Caco-2 (cell line): ENCODE measurements around the gene MSX1. TPM values are rescaled to one million over a fixed set of nuclear protein-coding genes. Genes with fewer than 3 reads are reported as not detected.

Experiments
- BruUV-seq: library from RNA; stranded (reverse); fragments of 400-500 nt; replicated peaks from 2 replicates; lab custom pipeline; 2021; lab: Mats Ljungman, UMichigan
- CTCF ChIA-PET: fragments of 300-600 bp; sonication (Branson Sonifier 250); formaldehyde crosslinking; loops from one replicate; lab custom pipeline; 2022; ENCODE audit warnings: antibody characterized with exemption; lab: Charles Lee
- POLR2A ChIA-PET: fragments of 300-600 bp; sonication (Branson Sonifier 250); formaldehyde crosslinking; loops from one replicate; lab custom pipeline; 2022; ENCODE audit warnings: antibody characterized with exemption; lab: Charles Lee
- DNase-seq, 2 experiments: peaks; one replicate each; pipeline versions ENCODE4 v3.0.0 to v3.0.0-alpha.2; 2020 to 2022
- H3K27me3 ChIP-seq: replicated peaks from 2 replicates; pipeline ENCODE4 v1.6.0; 2011; ENCODE audit warnings: low read length; ENCODE audit not compliant: control insufficient read depth, insufficient read depth
- H3K36me3 ChIP-seq: 2 replicates; pipeline ENCODE4 v1.5.1; 2011; ENCODE audit warnings: low read length; ENCODE audit not compliant: control insufficient read depth, insufficient read depth
- H3K4me1 ChIP-seq: fragments of 250-450 bp; sonication (Bioruptor Pico); 2 replicates; pipeline ENCODE4 v1.5.1; 2020; ENCODE audit warnings: mild to moderate bottlenecking
- H3K4me3 ChIP-seq: 2 replicates; pipeline ENCODE4 v1.5.1; 2011; ENCODE audit warnings: low read depth, mild to moderate bottlenecking, control low read depth, low read length
- H3K9me3 ChIP-seq: fragments of 250-450 bp; sonication (Bioruptor Pico); 2 replicates; pipeline ENCODE4 v1.5.1; 2020; ENCODE audit warnings: mild to moderate bottlenecking, moderate library complexity
- H3K27ac Mint-ChIP-seq: one replicate; pipeline ENCODE4 v1.8.0; 2022; ENCODE audit warnings: mixed read lengths; ENCODE audit not compliant: unreplicated experiment
- H3K27me3 Mint-ChIP-seq: one replicate; pipeline ENCODE4 v1.8.0; 2022; ENCODE audit warnings: mixed read lengths; ENCODE audit not compliant: insufficient read depth, unreplicated experiment
- H3K36me3 Mint-ChIP-seq: one replicate; pipeline ENCODE4 v1.8.0; 2022; ENCODE audit warnings: mild to moderate bottlenecking, mixed read lengths; ENCODE audit not compliant: insufficient read depth, unreplicated experiment
- H3K4me1 Mint-ChIP-seq: one replicate; pipeline ENCODE4 v1.8.0; 2022; ENCODE audit warnings: low read depth, mixed read lengths; ENCODE audit not compliant: unreplicated experiment
- H3K4me3 Mint-ChIP-seq: one replicate; pipeline ENCODE4 v1.8.0; 2022; ENCODE audit warnings: mild to moderate bottlenecking, moderate library complexity, mixed read lengths; ENCODE audit not compliant: unreplicated experiment
- H3K9me3 Mint-ChIP-seq: one replicate; pipeline ENCODE4 v1.8.0; 2022; ENCODE audit warnings: mixed read lengths; ENCODE audit not compliant: unreplicated experiment
- CTCF ChIP-seq, 2 experiments: fragments of 200-600 bp in 1 of 2; IDR thresholded peaks; 1 replicate in 1 of 2; 2 replicates in 1 of 2; pipeline versions ENCODE4 v1.5.1 to v1.8.0; 2011 to 2022; ENCODE audit warnings: antibody characterized with exemption in 1 of 2, control low read depth in 1 of 2, inconsistent platforms in 1 of 2, low read depth in 1 of 2, low read length in 1 of 2, mild to moderate bottlenecking in 1 of 2, moderate library complexity in 1 of 2; ENCODE audit not compliant: insufficient read depth in 1 of 2, severe bottlenecking in 1 of 2, unreplicated experiment in 1 of 2
- intact Hi-C: fragments of 100-400 bp; cut with micrococcal nuclease; formaldehyde crosslinking; loops from one replicate; pipeline ENCODE4 v1.10.0; 2022; ENCODE audit not compliant: unreplicated experiment
- total RNA-seq: library from RNA; stranded (reverse); gene quantifications from 2 replicates; pipeline ENCODE4 v1.2.3, GENCODE V29; 2022

Gene MSX1
- total RNA-seq, 1 experiment from 2014 or later: 35.1 TPM

- Mint-ChIP-seq H3K9me3 (no peaks in the 10 kb centered on the region), H3K27ac (no peak overlapping the region), H3K4me1 (peaks cover 7% of the 10 kb centered on the region), H3K36me3 (no peaks in the 10 kb centered on the region), H3K4me3 (no peak overlapping the region), H3K27me3 (peaks cover 4% of the 10 kb centered on the region)
- no peaks in the 10 kb centered on the region for H3K36me3 ChIP-seq
- no peak overlapping the region for H3K4me3 ChIP-seq
- no peaks in the 10 kb centered on the region for H3K27me3 ChIP-seq
- no peaks in the 10 kb centered on the region for H3K9me3 ChIP-seq
- H3K4me1 ChIP-seq: no peaks in the 10 kb centered on the region
- ChIA-PET CTCF (no interaction called here), POLR2A (no interaction called here)
- intact Hi-C loops: no loop called here
- no TSS peak for BruUV-seq
- no peak for DNase-seq
- TF ChIP-seq CTCF (IDR thresholded peaks at IDR 0.05; ENCODE audit: insufficient read depth in 1 of 2, low read depth in 1 of 2, low read length in 1 of 2, severe bottlenecking in 1 of 2, unreplicated experiment in 1 of 2): no peak
These were observed 13.7 kb downstream of the MSX1 start for GRCh38 chr4:4873203-4873602.

- Histone ChIP-seq H3K4me1 (no peaks in the 10 kb centered on the region), H3K36me3 (no peaks in the 10 kb centered on the region), H3K27me3 (no peaks in the 10 kb centered on the region), H3K9me3 (no peaks in the 10 kb centered on the region), H3K4me3 (no peak overlapping the region)
- Mint-ChIP-seq H3K27me3 (peaks cover 4% of the 10 kb centered on the region), H3K4me1 (peaks cover 7% of the 10 kb centered on the region), H3K4me3 (no peak overlapping the region), H3K36me3 (no peaks in the 10 kb centered on the region), H3K27ac (no peak overlapping the region), H3K9me3 (no peaks in the 10 kb centered on the region)
- no TSS peak for BruUV-seq
- POLR2A ChIA-PET: no interaction called here
- CTCF ChIA-PET: no interaction called here
- TF ChIP-seq CTCF (IDR thresholded peaks at IDR 0.05; ENCODE audit: insufficient read depth in 1 of 2, low read depth in 1 of 2, low read length in 1 of 2, severe bottlenecking in 1 of 2, unreplicated experiment in 1 of 2): no peak
- DNase-seq: no peak
- intact Hi-C loops: no loop called here
These were observed 14.8 kb downstream of the MSX1 start for GRCh38 chr4:4874254-4874653.

GRCh38 chr4:4875147-4875546 lies 15.7 kb downstream of the MSX1 start:
- no peaks in the 10 kb centered on the region for H3K4me1 ChIP-seq
- no peak overlapping the region for H3K4me3 Mint-ChIP-seq
- peaks cover 4% of the 10 kb centered on the region for H3K27me3 Mint-ChIP-seq
- ChIA-PET POLR2A (no interaction called here), CTCF (no interaction called here)
- H3K9me3 ChIP-seq: no peaks in the 10 kb centered on the region
- H3K4me1 Mint-ChIP-seq: peaks cover 7% of the 10 kb centered on the region
- H3K36me3 Mint-ChIP-seq: no peaks in the 10 kb centered on the region
- H3K4me3 ChIP-seq: no peak overlapping the region
- intact Hi-C loops: no loop called here
- H3K27me3 ChIP-seq: no peaks in the 10 kb centered on the region
- H3K9me3 Mint-ChIP-seq: no peaks in the 10 kb centered on the region
- BruUV-seq: no TSS peak
- DNase-seq: no peak
- no peak for TF ChIP-seq CTCF (IDR thresholded peaks at IDR 0.05; ENCODE audit: insufficient read depth in 1 of 2, low read depth in 1 of 2, low read length in 1 of 2, severe bottlenecking in 1 of 2, unreplicated experiment in 1 of 2)
- H3K27ac Mint-ChIP-seq: no peak overlapping the region
- H3K36me3 ChIP-seq: no peaks in the 10 kb centered on the region
